HT-29 (cell line): ENCODE results near the gene GFRA4. TPM values are rescaled to one million over a fixed set of nuclear protein-coding genes. Genes with fewer than 3 reads are reported as not detected.
A peak's percentile ranks its signal among the peaks of the same experiment; 100 is the strongest.

Experiments used
- DNase-seq: peaks from one replicate; pipeline ENCODE4 v3.0.0-alpha.2; 2015; ENCODE audit warnings: low spot score
- total RNA-seq: library from RNA; depleted of rRNA; stranded (reverse); fragments of >200 nt; shearing (Covaris generic); gene quantifications from 2 replicates; pipeline ENCODE4 v1.2.3, GENCODE V29; 2014

Gene GFRA4
- total RNA-seq, 1 experiment from 2014 or later: not detected

DNA sequence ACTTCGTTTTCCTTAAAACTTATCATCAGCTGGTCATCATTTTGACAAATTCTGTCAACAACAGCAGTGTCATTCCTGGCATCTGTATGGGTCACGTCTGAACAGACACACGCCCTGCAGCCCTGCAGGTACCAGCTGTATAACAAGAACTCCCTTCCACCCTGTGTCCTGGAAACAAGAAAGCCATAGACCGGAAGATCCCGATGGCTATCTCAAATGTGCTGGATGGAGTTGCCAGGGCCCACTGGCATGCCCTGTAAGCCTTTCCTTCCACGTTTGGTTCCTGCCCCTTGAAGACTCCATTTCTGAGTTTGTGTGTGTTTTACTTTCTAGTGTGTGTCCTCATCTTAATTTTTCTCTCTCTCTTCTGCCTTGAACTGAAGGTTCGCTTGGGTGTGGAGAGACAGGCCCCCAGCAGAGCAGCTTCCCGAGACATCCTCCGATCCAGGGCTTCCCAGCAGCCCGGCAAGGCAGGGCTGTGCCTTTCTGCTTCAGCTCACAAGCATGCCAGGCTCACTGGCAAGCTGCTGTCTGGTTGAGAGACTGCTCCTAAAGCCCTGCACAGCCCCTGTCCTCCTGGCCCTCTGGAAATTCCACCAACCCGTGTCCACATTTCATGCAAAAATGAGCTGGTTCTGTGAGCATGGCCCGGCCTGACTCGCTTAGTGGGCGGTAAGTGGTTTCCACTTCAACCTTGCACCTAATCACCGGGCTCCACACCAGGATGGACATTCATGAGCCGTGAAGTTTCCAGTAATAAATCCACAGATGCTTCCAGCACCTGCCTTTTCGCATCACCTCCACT, 8.7 kb downstream of the GFRA4 start:
- DNase-seq: no peak

DNA sequence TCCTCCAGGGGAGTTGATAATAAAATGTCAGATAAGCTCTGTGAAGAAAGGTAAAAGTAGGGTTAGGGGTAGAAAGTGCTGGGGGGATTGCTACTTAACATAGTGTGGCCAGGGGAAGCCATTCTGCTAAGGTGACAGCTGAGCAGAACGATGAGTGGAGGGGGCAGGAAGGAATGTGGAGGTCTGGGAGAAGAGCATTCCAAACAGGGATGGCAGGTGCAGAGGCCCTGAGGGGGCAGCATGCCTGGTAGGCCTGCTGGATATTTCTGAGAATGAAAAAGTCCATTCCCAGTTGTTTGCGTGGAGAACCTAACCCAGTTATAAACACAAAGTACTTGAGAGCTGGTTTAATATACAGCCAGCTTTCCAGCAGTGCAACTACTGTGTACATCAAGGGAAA, 9.3 kb downstream of the GFRA4 start:
- DNase-seq: no peak

DNA sequence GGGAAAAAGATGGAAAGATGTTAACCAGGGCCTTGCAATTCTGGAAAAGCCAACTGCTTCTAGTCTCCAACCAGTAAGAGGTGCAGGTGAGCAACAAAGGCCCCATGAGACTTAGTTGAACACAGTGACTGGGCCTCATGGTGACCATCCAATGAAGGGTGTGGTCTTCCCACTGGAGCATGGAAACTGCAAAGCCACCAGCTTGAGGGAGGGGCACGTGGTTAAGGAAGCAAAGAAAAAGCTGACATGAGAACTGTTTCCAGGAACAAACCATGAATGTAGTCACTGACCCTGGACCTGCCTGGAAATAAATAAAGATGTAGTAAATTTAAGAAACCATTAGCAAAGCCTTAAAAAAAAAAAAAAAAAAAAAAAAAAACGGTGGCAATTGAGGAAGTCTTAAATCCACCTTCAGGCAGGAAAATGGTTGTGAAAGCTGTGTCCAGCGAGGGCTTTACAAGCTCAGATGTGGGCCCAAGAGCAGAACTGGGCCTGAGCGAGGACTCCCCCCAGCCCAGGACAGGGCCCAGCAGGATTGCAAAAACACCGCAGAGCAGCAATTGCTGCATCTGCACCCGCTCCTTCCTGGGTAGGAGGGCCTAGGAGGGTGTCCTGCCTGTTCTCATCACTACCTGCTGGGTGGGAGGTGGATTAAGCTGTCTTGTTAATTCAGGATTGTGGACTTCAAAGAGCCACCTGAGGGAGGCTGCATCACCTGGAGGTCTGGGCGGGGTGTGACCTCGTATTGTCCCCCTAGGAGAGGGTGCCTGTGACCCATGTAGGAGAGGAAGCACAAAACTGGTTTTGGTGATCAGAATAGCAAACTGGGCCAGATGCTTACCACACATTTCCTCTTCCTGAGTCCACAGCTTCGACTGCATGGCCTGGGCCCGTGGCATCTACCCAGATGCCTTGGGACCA, 10.3 kb downstream of the GFRA4 start:
- DNase-seq: no peak

DNA sequence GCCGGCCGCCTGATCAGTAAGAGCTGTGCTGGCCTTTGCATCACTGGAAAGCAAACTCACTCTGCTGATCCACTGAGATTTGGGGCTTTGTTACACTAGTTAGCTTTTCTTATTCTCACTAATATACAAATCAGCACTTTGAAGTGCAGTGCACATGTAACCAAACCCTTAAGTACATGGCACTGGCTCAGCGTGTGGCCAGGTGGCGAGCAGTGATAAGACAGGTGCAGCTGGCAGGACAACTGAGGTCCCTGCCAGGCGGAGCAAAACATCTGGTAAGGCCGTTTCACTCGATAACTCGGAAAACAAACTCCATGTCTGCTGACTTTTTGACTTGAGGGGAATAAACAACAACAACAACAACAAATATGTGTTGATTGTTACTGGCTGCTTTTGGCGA, 11.0 kb downstream of the GFRA4 start:
- DNase-seq: no peak

DNA sequence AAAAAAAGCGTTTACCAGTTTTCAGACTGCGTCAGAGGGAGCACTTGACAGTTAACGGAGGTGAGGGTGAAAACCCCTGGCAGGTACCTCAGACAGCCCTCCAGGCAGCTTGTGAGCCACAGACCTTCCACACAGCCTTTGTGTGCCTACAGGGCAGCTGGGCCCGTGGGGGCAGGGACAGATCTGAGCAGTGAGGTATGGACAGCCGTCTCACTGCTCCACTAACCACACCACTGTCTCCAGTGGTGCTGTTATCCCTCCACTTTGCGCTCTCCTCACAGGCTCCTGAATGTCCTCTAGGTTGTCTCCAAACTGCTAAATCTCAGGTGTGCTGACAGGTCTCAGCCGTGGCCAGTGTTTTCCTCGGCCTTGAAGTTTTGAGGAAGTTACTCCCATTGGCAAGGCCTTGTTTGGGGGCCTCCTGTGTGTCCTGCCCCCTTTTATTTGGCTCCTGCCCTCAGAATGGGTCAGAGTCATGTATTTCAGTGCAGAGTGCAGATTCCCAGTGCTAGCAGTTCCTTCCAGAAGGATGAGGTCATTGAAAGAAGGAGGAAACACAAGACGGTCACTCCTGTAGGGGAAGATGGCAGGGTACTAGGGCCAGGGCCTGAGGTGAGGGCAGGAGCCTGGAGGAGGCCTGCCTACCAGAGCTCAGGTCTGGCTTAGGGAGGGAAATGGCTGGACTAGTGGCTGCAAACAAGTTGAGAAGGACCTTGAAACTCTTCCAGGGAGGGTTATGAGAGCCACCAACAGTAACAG, 11.8 kb downstream of the GFRA4 start:
- no peak for DNase-seq

DNA sequence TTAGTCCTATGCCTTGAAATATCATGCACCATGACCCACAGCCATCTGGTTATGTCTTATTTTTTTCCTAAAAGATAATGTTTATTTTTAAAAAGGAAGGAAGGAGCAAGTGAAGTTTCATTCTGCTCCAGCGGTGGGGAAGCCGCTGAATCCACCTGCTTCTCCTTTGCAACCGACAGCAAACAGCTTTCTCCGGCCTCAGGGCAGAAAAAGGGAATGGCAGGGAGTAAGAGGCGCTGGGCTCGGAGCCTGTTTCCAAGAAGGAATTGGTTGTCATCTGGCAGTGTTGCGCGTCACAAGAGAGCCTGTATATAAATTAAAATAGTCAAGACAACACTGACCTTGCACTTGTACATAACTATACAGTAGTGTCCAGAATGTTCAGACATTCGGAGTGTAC, 14.2 kb downstream of the GFRA4 start:
- no peak for DNase-seq

DNA sequence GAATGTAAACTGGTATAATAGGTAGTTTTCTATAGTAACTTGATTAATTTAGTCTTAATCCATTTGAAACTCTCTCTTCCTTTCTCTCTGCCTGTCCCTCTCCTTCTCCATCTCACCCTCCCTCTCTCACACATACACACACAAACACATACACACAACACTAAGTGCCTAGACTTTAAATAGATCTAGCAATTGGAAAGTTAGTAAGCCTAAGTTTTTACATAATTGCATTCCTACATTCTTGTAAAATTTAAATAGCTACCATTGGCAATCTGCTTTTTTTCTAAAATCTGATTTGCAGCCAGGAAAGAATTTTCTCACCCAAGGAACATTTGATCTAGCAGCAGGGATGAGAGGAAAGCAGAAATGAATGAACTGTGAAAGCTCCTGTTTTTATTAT, 15.7 kb downstream of the GFRA4 start:
- DNase-seq: no peak

DNA sequence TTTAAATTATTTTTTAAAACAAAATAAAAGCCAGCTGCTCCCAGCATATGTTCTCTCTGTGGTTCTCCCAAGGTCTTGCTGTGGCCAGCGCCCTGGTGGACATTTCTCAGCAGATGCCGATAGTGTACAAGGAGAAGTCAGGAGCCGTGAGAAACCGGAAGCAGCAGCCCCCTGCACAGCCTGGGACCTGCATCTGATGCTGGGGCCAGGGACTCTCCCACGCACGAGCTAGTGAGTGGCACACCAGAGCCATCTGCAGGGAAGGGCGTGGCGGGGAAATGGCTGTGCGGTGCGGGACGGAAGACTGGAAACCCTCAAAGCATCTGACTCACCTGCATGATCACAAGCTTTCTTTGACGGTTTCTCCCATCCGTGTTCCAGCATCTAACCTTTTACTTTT, 16.5 kb downstream of the GFRA4 start:
- no peak for DNase-seq

DNA sequence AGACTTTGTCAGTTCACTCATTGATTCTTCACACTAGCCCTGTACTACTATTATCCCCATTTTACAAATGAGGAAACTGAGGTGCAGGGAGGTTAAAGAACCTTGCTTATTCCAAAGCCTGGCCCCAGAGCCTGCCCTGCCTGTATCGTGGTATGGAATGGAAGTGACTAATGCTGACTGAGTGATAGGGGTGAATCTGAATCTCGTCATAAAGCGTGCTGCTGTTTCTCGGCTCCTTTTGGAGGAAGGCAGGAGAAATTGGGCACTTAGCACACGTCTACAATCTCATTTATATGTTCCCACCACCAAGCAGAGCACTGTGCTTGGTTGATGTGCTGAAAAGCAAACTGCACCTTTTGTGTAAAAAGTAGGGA, 17.1 kb downstream of the GFRA4 start:
- no peak for DNase-seq

DNA sequence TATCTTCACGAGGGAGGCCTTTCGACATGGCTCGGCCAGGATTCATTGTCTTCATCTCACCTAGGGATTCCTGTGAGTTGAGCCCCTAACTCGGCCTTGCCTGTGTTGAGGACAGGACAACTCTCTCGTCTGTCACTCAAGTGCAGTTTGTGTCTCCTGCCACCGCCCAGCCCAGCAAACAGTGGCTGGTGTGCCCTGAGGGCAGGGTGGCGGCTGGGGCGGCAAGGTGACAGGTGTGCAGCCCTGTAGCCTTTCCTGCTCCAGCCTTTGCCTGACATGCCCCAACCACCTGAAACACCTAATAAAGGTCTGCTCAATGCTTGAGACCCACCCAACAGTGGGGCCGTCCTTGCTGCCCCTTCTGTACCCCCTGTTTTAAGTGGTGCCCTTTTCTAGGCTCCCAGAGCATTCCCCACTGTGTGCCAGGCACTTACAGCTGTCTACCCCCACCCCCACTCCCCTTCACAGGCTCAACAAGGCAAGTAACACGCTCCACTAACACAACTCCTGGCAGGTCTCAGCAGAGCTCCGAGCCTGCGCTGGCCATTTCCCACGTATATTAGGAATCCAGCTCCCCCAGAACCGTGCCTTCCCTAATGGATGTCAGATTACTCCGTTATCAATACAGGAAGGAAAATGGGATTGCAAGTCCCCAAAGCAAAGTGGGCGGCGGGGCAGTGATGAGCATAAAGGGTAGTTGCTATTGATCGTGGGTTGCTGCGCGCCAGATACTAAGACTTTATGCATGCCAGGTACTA, 17.7 kb downstream of the GFRA4 start:
- DNase-seq: no peak

DNA sequence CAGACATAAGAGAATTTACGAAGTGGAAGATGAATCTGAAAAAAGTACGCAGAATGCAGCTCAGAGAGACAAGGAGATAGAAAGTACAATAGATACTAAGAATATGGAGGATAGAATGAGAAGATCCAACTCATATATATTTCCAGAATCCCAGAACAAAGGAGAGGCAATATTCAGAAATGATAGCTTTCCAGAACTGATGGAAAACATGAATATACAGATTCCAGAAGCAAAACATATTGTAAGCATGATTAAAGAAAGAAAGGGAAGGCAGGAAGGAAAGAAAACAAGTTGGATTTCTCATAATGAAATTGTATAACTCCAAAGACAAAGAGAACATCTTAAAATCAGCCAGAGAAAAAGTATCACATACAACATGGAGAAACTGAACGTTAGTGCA, 22.9 kb downstream of the GFRA4 start:
- DNase-seq: no peak

DNA sequence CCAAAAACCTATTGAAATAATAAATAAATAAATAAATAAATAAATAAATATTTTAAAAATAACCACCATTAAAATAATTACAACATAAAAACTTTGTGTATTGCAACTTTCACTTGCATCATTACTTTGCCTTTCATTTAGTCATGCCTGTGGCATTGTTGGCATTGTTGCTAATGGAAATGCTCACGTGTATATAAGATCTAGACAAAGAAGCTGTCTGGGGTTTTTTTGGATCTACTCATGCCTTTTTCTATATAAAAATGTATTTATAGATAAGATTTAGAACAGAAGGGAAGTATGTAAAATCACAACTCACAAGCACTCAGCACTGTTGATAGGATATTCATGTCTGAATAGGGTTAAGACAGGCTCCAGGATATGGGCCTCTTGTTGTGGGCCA, 27.9 kb downstream of the GFRA4 start:
- no peak for DNase-seq

DNA sequence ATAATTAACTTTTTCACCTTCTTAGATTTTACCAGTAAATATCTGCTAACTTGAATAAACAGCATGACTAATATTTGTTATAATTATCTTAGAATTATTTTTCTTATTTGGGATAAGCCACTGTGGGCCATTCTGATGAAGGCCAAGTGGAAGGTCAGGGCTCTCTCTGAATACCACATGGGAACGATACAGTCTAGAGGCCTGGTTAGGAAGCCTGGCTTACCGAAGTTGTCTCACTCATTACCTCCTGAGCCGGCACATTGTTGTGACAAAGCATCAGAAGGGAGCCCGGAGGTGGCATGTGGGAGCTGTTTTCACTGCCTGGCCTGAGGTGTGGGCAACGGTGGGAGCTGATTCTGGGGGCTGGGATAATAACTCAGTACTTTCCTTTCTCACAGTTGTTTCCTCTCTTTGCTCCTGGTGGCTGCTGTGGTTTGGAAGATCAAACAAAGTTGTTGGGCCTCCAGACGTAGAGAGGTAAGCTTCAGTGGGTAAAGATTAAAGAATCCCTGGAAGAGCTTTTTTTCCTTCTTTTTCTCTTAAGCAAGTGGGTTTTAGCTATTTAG, 29.2 kb downstream of the GFRA4 start:
- no peak for DNase-seq

DNA sequence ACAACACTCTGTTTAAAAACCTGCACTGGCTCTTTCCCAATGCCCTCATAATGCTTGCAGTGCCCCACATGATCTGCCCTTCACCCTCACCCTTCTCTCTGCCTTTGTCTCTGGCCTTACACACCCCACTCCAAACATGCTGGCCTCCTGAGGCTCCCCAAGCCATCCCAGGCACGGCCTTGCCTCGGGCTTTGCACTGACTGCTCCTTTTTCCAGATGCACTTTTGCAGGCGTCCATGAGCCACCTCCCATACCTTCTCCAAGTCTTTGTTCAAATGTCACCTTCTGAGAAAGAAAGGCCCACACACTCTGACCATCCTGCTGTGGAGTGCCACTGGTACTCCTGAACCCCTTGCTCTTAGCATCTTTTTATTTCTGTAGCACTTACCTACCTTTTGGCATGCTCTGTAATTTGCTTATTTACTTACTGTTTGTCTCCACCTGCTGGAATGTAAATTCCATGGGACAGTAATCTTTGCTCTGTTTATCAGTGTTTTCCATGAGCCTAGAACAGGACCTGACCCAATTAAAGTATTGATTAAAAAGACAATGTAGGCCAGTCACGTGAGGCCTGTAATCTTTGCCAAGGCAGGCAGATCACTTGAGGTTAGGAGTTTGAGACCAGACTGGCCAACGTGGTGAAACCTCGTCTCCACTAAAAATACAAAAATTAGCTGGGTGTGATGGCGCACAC, 30.7 kb downstream of the GFRA4 start:
- peak; percentile 16 for DNase-seq

DNA sequence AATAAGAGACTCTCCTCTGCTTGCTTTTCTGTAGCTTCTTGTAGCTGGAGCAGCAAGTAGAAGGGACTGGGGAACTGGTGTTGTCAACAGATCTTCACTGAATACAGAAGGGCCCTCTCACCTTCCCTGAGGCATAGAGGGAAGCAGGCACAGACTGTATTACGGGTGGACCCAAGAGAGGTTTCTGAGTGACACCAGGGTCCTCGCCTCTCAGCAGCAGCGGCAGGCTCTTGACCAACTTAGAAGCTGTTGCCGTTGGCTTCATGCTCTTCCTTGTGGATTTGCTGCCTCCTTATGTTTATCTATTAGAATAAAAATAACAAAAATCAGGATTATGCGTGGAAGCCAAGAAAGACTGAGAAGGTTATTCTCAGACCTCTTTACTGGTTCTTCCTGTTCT, 31.7 kb downstream of the GFRA4 start:
- no peak for DNase-seq

DNA sequence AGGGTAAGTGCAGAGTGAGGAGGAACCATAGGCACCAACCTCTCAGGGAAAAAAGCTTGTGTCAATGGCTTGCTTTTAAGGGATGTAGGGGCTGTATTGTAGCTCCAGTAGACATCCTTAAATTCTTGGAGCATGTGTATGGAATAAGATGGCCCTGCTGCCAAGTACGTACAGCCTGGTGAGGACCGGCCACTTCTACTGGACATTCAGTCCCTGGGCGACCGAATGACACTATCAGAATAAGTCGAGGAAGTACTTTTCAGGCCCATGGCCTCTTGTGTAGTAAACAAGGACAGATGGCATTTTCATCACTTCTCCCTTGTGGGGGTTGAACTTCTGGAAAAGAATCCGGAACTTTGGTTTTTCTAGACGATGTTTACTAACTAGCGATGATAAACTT, 32.8 kb downstream of the GFRA4 start:
- no peak for DNase-seq

DNA sequence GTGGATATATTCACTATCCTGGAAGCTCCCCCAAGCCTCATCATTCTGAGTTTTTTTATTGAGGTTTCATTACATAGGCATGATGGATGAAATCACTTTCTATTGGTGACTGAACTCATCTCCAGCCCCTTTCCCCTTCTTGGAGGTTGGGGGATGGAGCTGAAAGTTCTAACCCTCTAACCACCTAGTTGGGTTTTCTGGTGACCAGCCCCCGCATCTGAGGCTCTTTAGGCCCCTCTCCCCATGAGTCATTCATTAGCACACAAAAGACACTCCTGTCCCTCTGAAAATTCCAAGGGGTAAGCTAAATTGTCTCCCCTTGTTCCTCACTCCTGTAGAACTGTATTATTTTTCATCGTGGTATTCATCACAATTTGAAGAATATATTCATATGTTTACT, 33.3 kb downstream of the GFRA4 start:
- DNase-seq: no peak

DNA sequence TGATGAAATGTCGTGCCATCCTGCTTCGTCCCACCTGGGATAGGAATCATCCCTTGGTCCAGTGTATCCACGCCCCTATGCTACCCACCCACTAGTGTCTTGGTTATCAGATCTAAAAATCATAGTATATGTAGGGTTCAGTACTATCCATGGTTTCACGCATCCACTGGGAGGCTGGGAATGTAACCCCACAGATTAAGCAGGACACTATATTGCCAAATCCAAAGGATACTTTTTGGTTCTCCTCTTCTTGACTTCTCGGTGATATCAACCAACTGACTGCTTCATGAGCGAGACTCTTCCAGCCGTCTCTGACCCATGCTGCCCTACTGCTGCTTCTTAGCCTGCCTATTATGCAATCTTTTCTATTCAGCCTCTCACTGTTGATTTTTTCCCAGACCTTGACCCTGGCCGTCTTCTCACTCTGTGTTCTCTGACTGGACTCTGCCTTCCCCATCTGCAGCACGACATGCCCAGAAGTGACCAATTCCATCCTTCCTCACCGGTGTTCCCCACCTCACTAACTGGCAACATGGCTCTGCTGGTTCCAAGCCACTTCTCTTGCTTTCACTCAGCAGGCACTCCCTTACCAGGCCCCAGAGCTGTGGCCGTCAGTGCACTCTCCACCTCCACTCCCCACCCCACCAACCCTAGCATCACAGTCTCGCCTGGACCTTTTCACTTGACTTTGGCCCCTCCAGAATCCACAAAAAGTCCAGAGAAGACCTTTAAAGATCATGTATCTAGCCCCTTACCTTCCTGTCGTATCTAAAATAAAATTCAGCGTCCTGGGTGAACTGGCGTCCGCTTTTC, 34.5 kb downstream of the GFRA4 start:
- DNase-seq: no peak

DNA sequence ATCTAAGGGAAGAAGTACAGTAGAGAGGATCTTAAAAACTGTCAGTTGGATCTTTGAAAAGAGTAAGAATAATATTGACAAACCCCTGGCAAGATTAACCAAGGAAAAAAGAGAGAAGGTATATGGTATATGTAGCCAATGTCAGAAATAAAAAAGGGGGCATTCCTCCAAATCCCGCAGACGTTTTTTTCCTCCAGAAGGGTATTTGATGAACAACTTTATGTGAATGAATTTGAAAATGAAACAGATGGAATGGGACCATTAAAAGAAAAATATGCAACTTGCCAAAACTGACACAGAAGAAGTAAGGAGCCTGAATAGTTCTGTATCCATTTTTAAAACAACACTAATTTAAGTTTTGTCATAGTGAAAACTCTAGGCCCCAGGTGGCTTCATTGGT, 35.7 kb downstream of the GFRA4 start:
- DNase-seq: no peak

DNA sequence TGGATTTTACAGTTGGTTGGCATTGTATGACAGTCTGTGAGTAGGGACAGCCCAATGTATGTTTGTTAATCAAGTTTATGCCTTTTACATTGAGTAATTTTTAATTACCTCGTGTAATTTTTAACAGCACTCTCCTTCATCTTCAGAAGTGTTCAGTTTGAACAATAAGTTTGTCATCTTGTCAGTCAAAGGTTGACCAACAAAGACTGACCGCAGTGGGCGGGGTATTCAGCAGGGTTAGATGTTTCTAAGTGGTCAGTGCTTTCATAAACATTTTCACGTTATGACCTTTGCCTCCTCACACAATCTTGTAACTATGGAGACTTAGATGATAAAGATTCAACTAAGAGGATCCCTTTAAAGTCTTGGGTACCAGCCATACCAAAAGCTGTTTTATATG, 40.8 kb downstream of the GFRA4 start:
- no peak for DNase-seq
